NCI-H1105 treated with DMSO at 0.1 percent for 48 hours (cell line): ENCODE data around the gene PLA2G2A.
"Not testable (repeated sequence)": the region's sequence is repeated elsewhere in the genome, so short reads cannot be mapped to it uniquely, and the experiment has no call there.

Experiments
- DNase-seq: peaks from one replicate; lab custom pipeline; 2025; lab: John Stamatoyannopoulos, UW

The PLA2G2A gene

DNA sequence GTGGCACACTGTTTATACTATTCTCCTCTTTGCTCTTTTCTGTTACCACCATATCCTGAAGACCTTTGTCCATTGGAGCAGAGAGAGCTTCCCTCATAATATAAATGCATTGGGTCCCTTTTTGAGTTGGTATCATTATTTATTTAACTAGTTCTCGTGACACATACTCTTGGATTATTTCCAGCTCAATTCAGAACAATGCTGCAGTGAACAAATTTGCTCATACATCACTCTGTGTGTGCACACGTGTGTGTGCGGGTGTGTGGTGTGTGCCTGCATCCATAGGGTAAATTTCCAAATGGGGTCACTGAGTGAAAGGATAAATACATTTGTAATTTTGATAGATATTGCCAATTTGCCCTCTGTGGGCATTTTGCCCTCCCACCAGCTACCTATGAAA is 5.8 kb downstream of the PLA2G2A start:
- no peak for DNase-seq

GRCh38 chr1:19971664-19972063 is 7.8 kb downstream of the PLA2G2A start:
- DNase-seq, result no peak

DNA sequence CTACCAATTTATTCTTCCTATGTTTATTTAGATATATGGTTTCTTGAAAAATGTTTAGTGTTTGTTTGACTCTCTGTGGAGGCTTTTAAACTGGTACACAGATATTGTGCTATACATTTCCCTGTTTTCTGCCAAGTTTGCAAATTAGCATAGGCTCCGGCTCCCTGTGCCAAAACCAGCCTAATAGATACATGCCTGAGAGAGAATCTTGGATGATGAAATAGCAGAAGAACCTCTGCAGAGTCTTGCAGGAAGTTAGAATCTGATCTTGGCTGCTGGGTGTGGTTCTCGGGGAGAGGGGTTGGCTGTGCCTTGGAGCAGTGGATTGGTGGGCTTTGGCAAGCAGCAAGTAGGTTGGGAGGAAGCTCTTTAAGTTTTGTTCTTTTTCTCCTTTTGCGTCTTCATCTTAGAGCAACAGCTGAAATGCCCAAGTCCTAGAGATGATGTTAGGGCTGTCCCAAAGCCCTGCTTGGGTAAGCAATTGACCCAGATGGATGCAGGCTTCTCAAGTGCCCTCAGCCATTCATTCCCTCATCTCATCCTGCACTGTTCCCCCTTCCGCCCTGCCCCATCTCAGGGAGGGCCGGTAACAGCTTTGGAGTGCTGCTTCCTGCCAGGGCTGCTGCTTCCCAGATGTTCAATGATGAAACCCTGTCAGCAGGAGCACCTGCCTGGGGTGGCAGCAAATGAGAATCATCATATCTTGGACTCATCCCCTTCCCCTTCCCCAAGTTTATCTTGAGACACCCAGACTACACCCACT is 9.3 kb downstream of the PLA2G2A start:
- no peak for DNase-seq

- DNase-seq, result no peak
These were observed 11.6 kb downstream of the PLA2G2A start for GRCh38 chr1:19967808-19968207.

GRCh38 chr1:19964542-19964941 is 14.9 kb downstream of the PLA2G2A start:
- DNase-seq, result no peak

- DNase-seq, result no peak
These were observed 15.8 kb downstream of the PLA2G2A start for GRCh38 chr1:19963636-19964035.

DNA sequence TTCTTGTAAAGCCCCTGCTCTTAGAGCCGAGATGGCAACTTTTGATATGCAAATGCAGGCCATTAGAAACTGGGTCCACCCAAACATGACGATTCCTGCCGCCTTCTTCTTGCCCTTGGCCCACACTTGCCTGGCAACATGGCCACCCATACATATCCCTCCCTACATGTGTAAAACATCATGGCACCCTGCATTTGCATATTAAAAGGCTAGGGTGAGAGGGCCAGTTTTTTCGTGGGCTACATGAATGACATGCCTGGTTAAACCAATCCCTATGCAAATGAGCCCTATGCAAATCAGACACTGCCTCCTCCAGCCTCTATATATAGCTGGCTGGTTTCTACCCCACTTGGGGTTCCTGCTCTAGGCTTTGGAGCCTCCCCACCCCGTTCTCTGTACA is 18.8 kb downstream of the PLA2G2A start:
- no peak for DNase-seq

DNA sequence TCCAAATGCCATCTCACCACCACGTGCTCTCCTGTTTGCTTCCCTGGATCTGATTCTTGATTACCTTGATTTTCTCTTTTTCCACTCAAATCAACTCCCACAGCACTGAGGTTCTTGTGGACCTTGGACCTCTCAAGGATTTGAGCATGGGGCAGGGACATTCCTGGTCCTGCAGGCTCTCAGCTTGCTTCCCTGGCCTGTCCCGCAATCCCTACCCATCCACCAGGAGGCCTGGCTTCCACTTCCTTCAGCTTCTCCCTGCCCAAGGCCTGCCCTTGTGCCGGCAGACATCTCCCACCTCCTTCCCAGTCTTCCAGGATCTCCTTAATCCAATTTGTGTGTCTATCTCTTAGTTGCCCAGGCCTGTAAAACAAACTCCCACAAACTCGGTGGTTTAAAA is 21.6 kb downstream of the PLA2G2A start:
- no peak for DNase-seq

DNA sequence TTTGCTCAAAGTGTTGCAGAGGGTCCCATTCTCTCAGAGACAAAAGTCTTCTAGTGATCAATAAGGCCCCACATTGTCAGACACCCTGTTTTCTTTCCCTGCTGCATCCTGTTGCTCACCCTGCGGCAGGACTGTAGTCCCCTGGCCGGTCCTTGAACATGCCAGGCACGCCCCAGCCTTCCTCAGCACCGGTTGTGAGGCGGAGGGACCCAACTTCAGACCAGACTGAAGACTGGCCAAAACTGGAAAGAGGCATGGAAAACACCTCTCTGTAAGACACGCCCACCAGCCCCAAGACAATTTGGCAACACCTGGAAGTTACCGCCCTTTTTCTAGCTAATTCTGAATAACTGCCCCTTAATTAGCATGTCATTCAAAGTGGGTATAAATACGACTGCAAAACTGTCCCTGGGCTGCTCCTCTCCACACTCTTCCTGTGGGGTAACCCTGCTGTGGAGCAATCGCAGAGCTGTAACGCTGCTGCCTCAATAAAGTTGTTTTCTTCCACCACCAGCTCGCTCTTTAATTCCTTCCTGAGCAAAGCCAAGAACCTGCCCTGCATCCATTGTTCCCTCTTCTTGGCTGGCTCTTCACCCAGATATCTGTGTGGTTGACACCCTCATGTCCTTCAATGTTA is 23.8 kb downstream of the PLA2G2A start:
- no peak for DNase-seq

DNA sequence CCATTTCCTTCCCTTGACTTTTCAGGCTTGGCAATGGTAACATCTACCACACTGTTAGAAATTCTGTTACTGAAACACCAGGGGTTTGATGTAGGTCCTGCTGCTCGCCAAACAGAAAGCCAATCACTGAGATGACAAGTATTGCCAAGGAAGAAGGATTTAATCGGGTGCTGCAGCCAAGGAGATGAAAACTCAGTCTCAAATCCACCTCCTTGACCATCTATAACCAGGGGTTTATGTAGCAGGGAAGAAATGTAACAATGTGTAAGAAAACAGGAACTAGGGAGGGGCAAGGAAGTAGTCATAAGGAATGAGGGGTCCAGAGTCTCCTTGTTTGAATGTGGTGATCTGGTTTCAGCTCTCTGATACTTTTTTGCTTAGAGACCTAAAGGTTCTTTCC is 25.4 kb downstream of the PLA2G2A start:
- DNase-seq, result no peak

DNA sequence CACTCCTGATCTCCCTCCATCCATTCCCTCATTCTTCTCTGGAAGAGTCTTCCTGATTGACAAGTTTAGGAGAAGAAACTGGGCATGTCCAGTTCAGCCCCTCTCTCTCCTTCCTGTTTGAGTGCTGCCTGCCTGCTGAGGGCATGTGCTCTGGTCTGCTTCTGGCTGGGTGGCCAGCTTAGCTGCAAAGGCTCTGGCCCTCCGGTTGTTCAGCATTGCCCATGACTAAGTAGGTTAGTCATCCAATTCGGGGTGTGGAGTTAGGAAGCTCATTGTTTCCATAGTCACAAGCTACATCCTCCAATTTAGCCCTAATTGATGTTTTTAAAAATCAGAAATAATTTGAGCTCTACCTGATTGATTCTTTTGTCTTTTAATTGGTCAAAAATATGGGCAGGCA is 30.4 kb downstream of the PLA2G2A start:
- no peak for DNase-seq

- DNase-seq, result no peak
These were observed 32.4 kb downstream of the PLA2G2A start for GRCh38 chr1:19946971-19947370.

GRCh38 chr1:19946331-19946751 is 33.1 kb downstream of the PLA2G2A start:
- no peak for DNase-seq

DNA sequence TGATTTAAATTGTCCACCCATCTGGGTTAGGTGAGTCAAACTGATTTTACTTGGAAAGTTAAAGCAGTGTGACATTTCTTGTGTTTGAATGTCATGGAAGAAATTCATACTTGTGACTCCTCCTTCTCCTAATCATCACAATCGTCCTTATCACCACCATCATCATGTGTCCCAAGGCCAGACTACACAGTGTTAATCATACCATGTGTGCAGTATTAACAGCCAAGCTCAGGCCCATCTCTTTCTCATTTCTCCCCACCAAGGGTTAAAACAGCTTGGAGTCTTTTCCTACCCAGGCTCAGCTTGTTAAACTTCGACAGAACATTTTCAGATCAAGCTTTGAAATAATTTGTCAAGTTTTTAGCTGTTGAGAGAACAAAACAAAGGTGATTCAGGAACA is 33.5 kb downstream of the PLA2G2A start:
- no peak for DNase-seq

- DNase-seq, result no peak
These were observed 36.8 kb downstream of the PLA2G2A start for GRCh38 chr1:19942657-19943056.

DNA sequence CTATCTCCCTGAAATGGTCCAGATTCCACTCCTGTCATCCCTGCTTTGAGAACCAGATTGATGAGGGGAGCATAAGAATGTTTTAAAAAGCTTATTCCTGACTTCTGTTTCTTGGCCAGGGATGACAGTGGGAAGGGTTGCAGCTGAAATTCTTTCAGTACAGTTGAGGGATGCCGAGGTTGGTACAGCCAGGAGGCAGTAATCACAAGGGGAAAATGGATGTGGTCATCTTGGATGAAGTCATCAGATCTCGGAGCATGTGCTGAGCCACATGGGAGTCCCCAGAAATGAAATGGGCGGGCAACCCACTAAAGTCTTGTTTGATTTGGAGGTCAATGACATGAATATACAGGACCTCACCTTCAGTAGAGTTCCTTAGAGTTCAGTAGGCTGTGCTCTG is 37.3 kb downstream of the PLA2G2A start:
- DNase-seq, result no peak

GRCh38 chr1:19941206-19941568 is 38.2 kb downstream of the PLA2G2A start:
- DNase-seq, result no peak

DNA sequence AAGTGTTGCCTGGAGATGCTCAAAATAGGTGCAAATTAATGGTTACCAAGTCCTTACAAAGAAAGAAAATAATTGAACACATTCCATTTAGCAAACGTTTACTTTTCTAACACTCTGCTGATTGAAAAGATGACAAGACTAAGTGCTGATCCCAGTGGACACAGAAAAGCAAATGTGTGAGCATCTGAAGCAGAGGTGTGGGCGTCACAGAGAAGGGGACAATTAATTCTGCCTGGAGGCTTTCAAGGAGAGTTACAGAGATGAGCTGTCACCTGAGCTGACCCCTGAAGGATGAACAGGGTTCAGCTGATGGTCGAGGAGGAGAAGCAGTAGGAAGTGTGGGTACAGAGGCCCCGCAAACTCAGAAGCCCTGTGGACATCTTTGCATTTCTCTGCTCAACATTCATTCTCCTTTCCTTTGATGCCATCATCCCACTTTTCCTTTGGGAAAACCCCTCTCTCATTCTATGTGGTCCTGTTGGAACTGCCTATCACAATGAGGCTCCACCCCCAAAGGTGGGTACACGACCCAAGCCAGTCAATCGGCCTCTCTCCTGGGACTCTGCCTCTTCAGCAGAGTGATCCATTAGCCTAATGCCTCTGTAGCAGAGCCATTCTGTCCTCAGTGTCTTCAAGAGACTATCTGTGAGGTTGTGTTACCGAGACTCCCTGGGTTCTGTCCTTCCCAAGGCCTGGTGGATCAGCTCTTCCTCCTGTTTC is 38.8 kb downstream of the PLA2G2A start:
- DNase-seq, result no peak

GRCh38 chr1:19938472-19938871 is 40.9 kb downstream of the PLA2G2A start:
- DNase-seq, result no peak

DNA sequence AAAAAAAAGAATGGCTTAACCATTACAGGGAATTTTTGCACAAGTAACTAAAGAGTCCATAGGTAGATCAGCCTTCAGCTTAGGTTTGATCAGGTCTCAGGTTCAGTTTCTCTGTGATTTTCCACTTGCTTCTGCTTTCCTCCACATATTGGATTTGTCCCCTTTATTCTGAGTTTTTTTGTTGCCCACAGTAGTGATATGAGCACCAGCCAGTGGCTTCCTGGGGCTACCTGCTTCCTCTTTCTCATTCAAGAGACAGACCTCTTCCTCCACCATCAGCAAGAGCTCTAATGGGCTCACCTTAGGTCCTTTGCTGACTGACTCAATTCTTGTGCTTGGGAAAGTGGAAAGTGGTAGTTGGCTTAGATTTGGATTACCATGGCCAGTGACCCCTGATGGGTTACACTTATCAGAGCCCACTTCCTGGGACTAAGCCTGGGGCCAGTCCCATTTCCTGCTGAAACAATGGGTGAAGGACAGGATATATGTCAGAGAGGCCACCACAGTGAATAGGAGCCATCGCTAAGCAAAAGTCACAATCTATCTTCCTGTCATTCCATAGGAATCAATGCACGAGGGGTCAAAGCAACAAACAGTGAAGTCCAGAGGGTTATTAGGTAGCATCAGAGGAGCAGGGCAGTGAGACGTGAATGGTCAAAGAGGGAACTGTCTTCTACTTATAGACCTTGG is 43.2 kb downstream of the PLA2G2A start:
- DNase-seq, result no peak

- DNase-seq, result no peak
These were observed 45.1 kb downstream of the PLA2G2A start for GRCh38 chr1:19934336-19934735.

DNA sequence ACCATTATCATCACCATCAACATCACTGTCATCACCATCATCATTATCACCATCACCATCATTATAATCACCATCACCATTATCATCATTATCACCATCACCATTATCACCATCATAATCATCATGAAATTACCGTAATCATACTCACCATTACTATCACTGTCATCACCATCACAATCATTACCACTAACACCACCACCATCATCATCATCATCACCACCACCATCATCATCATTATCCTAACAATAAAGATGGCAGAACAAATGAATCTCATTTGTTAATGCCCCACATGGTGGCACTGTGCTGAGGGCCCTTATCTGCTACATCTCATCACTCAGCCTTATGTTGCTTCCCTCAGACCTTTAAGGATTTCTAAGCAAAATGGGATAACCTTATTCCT is 46.6 kb downstream of the PLA2G2A start:
- no peak for DNase-seq

- not testable (repeated sequence) for DNase-seq
These were observed 52.3 kb downstream of the PLA2G2A start for GRCh38 chr1:19927130-19927421.
